Naive thymus-derived CD4-positive, alpha-beta T cell (primary cell): ENCODE data around the gene SYNE2. TPM values are rescaled to one million over a fixed set of nuclear protein-coding genes. Genes with fewer than 3 reads are reported as not detected.

Experiments
- ATAC-seq: fragments of 150-1000 bp; cut with Tn5 transposase; 2 replicates; pipeline ENCODE4 v1.10.0; 2021; ENCODE audit warnings: mild to moderate bottlenecking, moderate library complexity
- CTCF ChIA-PET: fragments of 350-600 bp; sonication (Branson Sonifier 250); formaldehyde crosslinking; loops from one replicate; lab custom pipeline; 2021; ENCODE audit warnings: antibody characterized with exemption; lab: Charles Lee
- POLR2A ChIA-PET: fragments of 350-600 bp; sonication (Branson Sonifier 250); formaldehyde crosslinking; loops from one replicate; lab custom pipeline; 2021; ENCODE audit warnings: antibody characterized with exemption, inconsistent platforms; lab: Charles Lee
- DNase-seq, 9 donors: peaks; one replicate each; pipeline versions ENCODE4 v3.0.0 to v3.0.0-alpha.2; 2020 to 2022; ENCODE audit warnings: mixed read lengths in 1 of 9
- H3K27ac ChIP-seq: one replicate; pipeline ENCODE4 v1.7.0; 2013; ENCODE audit warnings: mild to moderate bottlenecking, low read depth, low read length, moderate library complexity
- H3K27me3 ChIP-seq, 2 donors: one replicate each; pipeline ENCODE4 v1.7.0; 2013; ENCODE audit warnings: low read length in 2 of 2, mild to moderate bottlenecking in 2 of 2, moderate library complexity in 2 of 2; ENCODE audit not compliant: control insufficient read depth in 2 of 2, insufficient read depth in 2 of 2
- H3K36me3 ChIP-seq, 3 experiments: 1 replicate in 2 of 3; 2 replicates in 1 of 3; pipeline ENCODE4 v1.7.0; 2013; ENCODE audit warnings: low read length in 3 of 3, mild to moderate bottlenecking in 3 of 3, moderate library complexity in 1 of 3; ENCODE audit not compliant: insufficient read depth in 3 of 3, control insufficient read depth in 2 of 3
- H3K4me1 ChIP-seq, 2 donors: one replicate each; pipeline ENCODE4 v1.7.0; 2013; ENCODE audit warnings: low read length in 2 of 2, mild to moderate bottlenecking in 2 of 2, moderate library complexity in 1 of 2; ENCODE audit not compliant: control insufficient read depth in 2 of 2, insufficient read depth in 2 of 2
- H3K4me3 ChIP-seq: 2 replicates; pipeline ENCODE4 v1.7.0; 2013; ENCODE audit warnings: mild to moderate bottlenecking, low read length
- H3K9me3 ChIP-seq, 3 experiments: 1 replicate in 2 of 3; 2 replicates in 1 of 3; pipeline ENCODE4 v1.7.0; 2013; ENCODE audit warnings: low read length in 3 of 3; ENCODE audit not compliant: control insufficient read depth in 2 of 3
- H3K27ac Mint-ChIP-seq, 9 donors: one replicate each; pipeline ENCODE4 v1.8.0; 2020 to 2022; ENCODE audit warnings: mixed read lengths in 9 of 9, mild to moderate bottlenecking in 8 of 9, moderate library complexity in 5 of 9, inconsistent platforms in 2 of 9
- H3K27me3 Mint-ChIP-seq, 5 donors: one replicate each; pipeline ENCODE4 v1.8.0; 2021 to 2022; ENCODE audit warnings: mixed read lengths in 5 of 5, mild to moderate bottlenecking in 1 of 5
- H3K36me3 Mint-ChIP-seq, 5 donors: one replicate each; pipeline ENCODE4 v1.8.0; 2020 to 2022; ENCODE audit warnings: mixed read lengths in 5 of 5, mild to moderate bottlenecking in 3 of 5, inconsistent platforms in 1 of 5
- H3K4me1 Mint-ChIP-seq, 7 donors: one replicate each; pipeline ENCODE4 v1.8.0; 2020 to 2022; ENCODE audit warnings: mixed read lengths in 7 of 7, mild to moderate bottlenecking in 3 of 7, inconsistent platforms in 1 of 7
- H3K4me3 Mint-ChIP-seq, 10 donors: one replicate each; pipeline ENCODE4 v1.8.0; 2020 to 2022; ENCODE audit warnings: mild to moderate bottlenecking in 10 of 10, mixed read lengths in 10 of 10, moderate library complexity in 6 of 10, inconsistent platforms in 2 of 10
- H3K9me3 Mint-ChIP-seq, 11 donors: one replicate each; pipeline ENCODE4 v1.8.0; 2020 to 2022; ENCODE audit warnings: mixed read lengths in 11 of 11, mild to moderate bottlenecking in 4 of 11, inconsistent platforms in 1 of 11, moderate library complexity in 1 of 11
- intact Hi-C, 2 donors: fragments of 100-400 bp; cut with micrococcal nuclease; formaldehyde crosslinking; loops; one replicate each; pipeline ENCODE4 v1.15.1; 2023
- polyA plus RNA-seq, 2 donors: library from polyadenylated mRNA; unstranded; fragments of 300-500 nt; fragmentation: Illumina TruSeq; gene quantifications; one replicate each; pipeline ENCODE4 v1.2.3, GENCODE V29; 2021
- total RNA-seq, 6 experiments: library from RNA in 5 of 6; stranded (reverse) in 5 of 6; gene quantifications; 1 replicate in 5 of 6; 2 replicates in 1 of 6; pipeline ENCODE4 v1.2.3 and lab custom pipeline; 2021 to 2026

Gene SYNE2
- total and polyA plus RNA-seq, 7 experiments from 2014 or later: 22.4 to 170 (median 139) TPM

- no peaks in the 10 kb centered on the region for H3K9me3 ChIP-seq
- H3K27me3 ChIP-seq: no peaks in the 10 kb centered on the region
- ATAC-seq (no peak), DNase-seq (no peak)
- H3K36me3 Mint-ChIP-seq: peaks cover 13 to 64% (median 38%) of the 10 kb centered on the region in 5 donors
- no peak overlapping the region for H3K4me3 Mint-ChIP-seq
- intact Hi-C loops: no loop called here
- no peak overlapping the region for H3K4me3 ChIP-seq
- H3K27me3 Mint-ChIP-seq: no peaks in the 10 kb centered on the region
- no peaks in the 10 kb centered on the region for H3K4me1 Mint-ChIP-seq
- H3K27ac ChIP-seq: no peak overlapping the region
- H3K9me3 Mint-ChIP-seq: no peaks in the 10 kb centered on the region
- ChIA-PET CTCF (interaction anchor here (0.7 kb wide), 1 partner anchor 180 kb away, joined by 3 read pairs; no protein-coding TSS in a partner anchor), POLR2A (interaction anchor here (0.7 kb wide), 1 partner anchor 51 kb away, joined by 5 read pairs; no protein-coding TSS in a partner anchor)
- no peak overlapping the region for H3K27ac Mint-ChIP-seq
- H3K36me3 ChIP-seq: peaks cover 6 to 61% (median 40%) of the 10 kb centered on the region in 3 experiments
- H3K4me1 ChIP-seq: no peaks in the 10 kb centered on the region
These were observed 270.5 kb downstream of the SYNE2 start for GRCh38 chr14:64123241-64123822.

GRCh38 chr14:64125270-64125669 lies 272.5 kb downstream of the SYNE2 start:
- DNase-seq (no peak), ATAC-seq (no peak)
- H3K36me3 Mint-ChIP-seq: peaks cover 15 to 68% (median 42%) of the 10 kb centered on the region in 5 donors
- H3K9me3 Mint-ChIP-seq: no peaks in the 10 kb centered on the region
- CTCF ChIA-PET: no interaction called here
- peaks cover 10 to 71% (median 50%) of the 10 kb centered on the region in 3 experiments for H3K36me3 ChIP-seq
- no peaks in the 10 kb centered on the region for H3K4me1 Mint-ChIP-seq
- POLR2A ChIA-PET: no interaction called here
- H3K27ac Mint-ChIP-seq: peak overlapping the region in 3 of 9 donors; percentile 9 to 74 (median 10)
- H3K4me1 ChIP-seq: no peaks in the 10 kb centered on the region
- intact Hi-C loops: no loop called here
- no peak overlapping the region for H3K27ac ChIP-seq
- no peaks in the 10 kb centered on the region for H3K27me3 ChIP-seq
- H3K27me3 Mint-ChIP-seq: no peaks in the 10 kb centered on the region
- H3K4me3 Mint-ChIP-seq: no peak overlapping the region
- H3K9me3 ChIP-seq: no peaks in the 10 kb centered on the region
- no peak overlapping the region for H3K4me3 ChIP-seq

- H3K9me3 ChIP-seq: no peaks in the 10 kb centered on the region
- H3K27ac Mint-ChIP-seq: no peak overlapping the region
- no peak for ATAC-seq
- H3K4me1 Mint-ChIP-seq: no peaks in the 10 kb centered on the region
- CTCF ChIA-PET: no interaction called here
- H3K27me3 Mint-ChIP-seq: no peaks in the 10 kb centered on the region
- H3K4me3 Mint-ChIP-seq: no peak overlapping the region
- POLR2A ChIA-PET: no interaction called here
- peaks cover 10 to 71% (median 50%) of the 10 kb centered on the region in 3 experiments for H3K36me3 ChIP-seq
- H3K4me1 ChIP-seq: no peaks in the 10 kb centered on the region
- no peak overlapping the region for H3K27ac ChIP-seq
- intact Hi-C loops: no loop called here
- H3K36me3 Mint-ChIP-seq: peaks cover 15 to 75% (median 44%) of the 10 kb centered on the region in 5 donors
- H3K4me3 ChIP-seq: no peak overlapping the region
- H3K27me3 ChIP-seq: no peaks in the 10 kb centered on the region
- DNase-seq: no peak
- no peaks in the 10 kb centered on the region for H3K9me3 Mint-ChIP-seq
These were observed 273.7 kb downstream of the SYNE2 start for GRCh38 chr14:64126548-64126947.

GRCh38 chr14:64137657-64138290 lies 285.0 kb downstream of the SYNE2 start:
- ChIA-PET POLR2A (interaction anchor here (0.5 kb wide), 1 partner anchor 249 kb away, joined by 3 read pairs; no protein-coding TSS in a partner anchor), CTCF (no interaction called here)
- intact Hi-C loops: no loop called here
- Mint-ChIP-seq H3K4me3 (no peak overlapping the region), H3K27me3 (no peaks in the 10 kb centered on the region), H3K9me3 (no peaks in the 10 kb centered on the region), H3K4me1 (no peaks in the 10 kb centered on the region), H3K36me3 (peaks cover 5 to 49% (median 28%) of the 10 kb centered on the region in 5 donors), H3K27ac (no peak overlapping the region)
- Histone ChIP-seq H3K9me3 (no peaks in the 10 kb centered on the region), H3K27ac (no peak overlapping the region), H3K4me1 (no peaks in the 10 kb centered on the region), H3K27me3 (no peaks in the 10 kb centered on the region), H3K4me3 (no peak overlapping the region), H3K36me3 (peaks cover 18 to 69% (median 47%) of the 10 kb centered on the region in 3 experiments)
- ATAC-seq (no peak), DNase-seq (no peak)

- ATAC-seq (no peak), DNase-seq (no peak)
- Histone ChIP-seq H3K27ac (no peak overlapping the region), H3K4me3 (no peak overlapping the region), H3K36me3 (peaks cover 6 to 48% (median 34%) of the 10 kb centered on the region in 3 experiments), H3K9me3 (no peaks in the 10 kb centered on the region), H3K4me1 (no peaks in the 10 kb centered on the region), H3K27me3 (no peaks in the 10 kb centered on the region)
- Mint-ChIP-seq H3K4me1 (peaks cover 0 to 1% (median 0%) of the 10 kb centered on the region in 7 donors), H3K27ac (no peak overlapping the region), H3K36me3 (peaks cover 9 to 73% (median 30%) of the 10 kb centered on the region in 5 donors), H3K4me3 (no peak overlapping the region), H3K9me3 (no peaks in the 10 kb centered on the region), H3K27me3 (no peaks in the 10 kb centered on the region)
- CTCF ChIA-PET: no interaction called here
- intact Hi-C loops: no loop called here
- POLR2A ChIA-PET: no interaction called here
These were observed 294.5 kb downstream of the SYNE2 start for GRCh38 chr14:64147126-64147790.

GRCh38 chr14:64149921-64150320 lies 297.1 kb downstream of the SYNE2 start:
- Histone ChIP-seq H3K9me3 (no peaks in the 10 kb centered on the region), H3K4me1 (no peaks in the 10 kb centered on the region), H3K36me3 (peaks cover 0 to 35% (median 31%) of the 10 kb centered on the region in 3 experiments), H3K27ac (no peak overlapping the region), H3K27me3 (no peaks in the 10 kb centered on the region), H3K4me3 (no peak overlapping the region)
- Mint-ChIP-seq H3K4me1 (no peaks in the 10 kb centered on the region), H3K9me3 (no peaks in the 10 kb centered on the region), H3K27ac (no peak overlapping the region), H3K27me3 (no peaks in the 10 kb centered on the region), H3K4me3 (no peak overlapping the region), H3K36me3 (peaks cover 11 to 74% (median 35%) of the 10 kb centered on the region in 5 donors)
- CTCF ChIA-PET: no interaction called here
- no peak for ATAC-seq
- POLR2A ChIA-PET: no interaction called here
- no peak for DNase-seq
- intact Hi-C loops: loop anchor here in 1 of 2 donors (5.0 kb wide), 1 partner anchor 83 kb away; no protein-coding TSS in a partner anchor
